Measurements from ENCODE around the gene C2CD3.
"Not testable (repeated sequence)": the region's sequence is repeated elsewhere in the genome, so short reads cannot be mapped to it uniquely, and the experiment has no call there.

The C2CD3 gene

GRCh38 chr11:74084796-74085541 lies 85.8 kb downstream of the C2CD3 start:
- no peak for TF ChIP-seq SPI1 (IDR thresholded peaks at IDR 0.05; ENCODE audit: borderline replicate concordance, low read depth)
- no peak for TF ChIP-seq CTCF (IDR thresholded peaks at IDR 0.05; ENCODE audit: insufficient read depth, low read length)
- no peak for TF ChIP-seq POLR2AphosphoS5 (IDR thresholded peaks at IDR 0.05; ENCODE audit: low read depth)
- TF ChIP-seq GABPA (IDR thresholded peaks at IDR 0.05; ENCODE audit: low read depth), result no peak
- no peak for TF ChIP-seq REST (IDR thresholded peaks at IDR 0.05; ENCODE audit: insufficient replicate concordance, low read depth)
- Histone ChIP-seq H3K27me3 (ENCODE audit: insufficient read depth, poor library complexity, severe bottlenecking) (no peaks in the 10 kb centered on the region), H3K4me3 (replicated peaks; ENCODE audit: insufficient read depth, low read length) (no peak overlapping the region), H3K27ac (replicated peaks) (no peak overlapping the region)
- no peak for DNase-seq (ENCODE audit: low read depth in 1 of 2, low spot score in 1 of 2)

GRCh38 chr11:74083927-74084326 lies 86.9 kb downstream of the C2CD3 start:
- H3K27ac ChIP-seq (replicated peaks); DNase-seq (ENCODE audit: low read depth in 1 of 2, low spot score in 1 of 2); H3K27me3 ChIP-seq (ENCODE audit: insufficient read depth, poor library complexity, severe bottlenecking); H3K4me3 ChIP-seq (replicated peaks; ENCODE audit: insufficient read depth, low read length): not testable (repeated sequence)

GRCh38 chr11:74081428-74081827 lies 89.4 kb downstream of the C2CD3 start:
- DNase-seq (ENCODE audit: low read depth in 1 of 2, low spot score in 1 of 2), result no peak
- H3K27me3 ChIP-seq (ENCODE audit: insufficient read depth, poor library complexity, severe bottlenecking), result no peaks in the 10 kb centered on the region
- H3K27ac ChIP-seq (replicated peaks), result no peak overlapping the region
- H3K4me3 ChIP-seq (replicated peaks; ENCODE audit: insufficient read depth, low read length), result no peak overlapping the region
- no peak for TF ChIP-seq SPI1 (IDR thresholded peaks at IDR 0.05; ENCODE audit: borderline replicate concordance, low read depth)
- no peak for TF ChIP-seq POLR2AphosphoS5 (IDR thresholded peaks at IDR 0.05; ENCODE audit: low read depth)
- TF ChIP-seq REST (IDR thresholded peaks at IDR 0.05; ENCODE audit: insufficient replicate concordance, low read depth), result no peak
- no peak for TF ChIP-seq GABPA (IDR thresholded peaks at IDR 0.05; ENCODE audit: low read depth)
- TF ChIP-seq CTCF (IDR thresholded peaks at IDR 0.05; ENCODE audit: insufficient read depth, low read length), result no peak

- DNase-seq (ENCODE audit: low read depth in 1 of 2, low spot score in 1 of 2), result no peak
- TF ChIP-seq SPI1 (IDR thresholded peaks at IDR 0.05; ENCODE audit: borderline replicate concordance, low read depth) (no peak), POLR2AphosphoS5 (IDR thresholded peaks at IDR 0.05; ENCODE audit: low read depth) (no peak), GABPA (IDR thresholded peaks at IDR 0.05; ENCODE audit: low read depth) (no peak), CTCF (IDR thresholded peaks at IDR 0.05; ENCODE audit: insufficient read depth, low read length) (no peak), REST (IDR thresholded peaks at IDR 0.05; ENCODE audit: insufficient replicate concordance, low read depth) (no peak)
- Histone ChIP-seq H3K27ac (replicated peaks) (no peak overlapping the region), H3K4me3 (replicated peaks; ENCODE audit: insufficient read depth, low read length) (no peak overlapping the region), H3K27me3 (ENCODE audit: insufficient read depth, poor library complexity, severe bottlenecking) (no peaks in the 10 kb centered on the region)
These were observed 93.6 kb downstream of the C2CD3 start for GRCh38 chr11:74077193-74077592.

Data from HL-60 (cell line).